ENCODE results near the gene HBM. TPM values are rescaled to one million over a fixed set of nuclear protein-coding genes. Genes with fewer than 3 reads are reported as not detected.

The HBM gene
- polyA plus RNA-seq, 1 of the 3 experiments (the other 2 are of a cell fraction), result not detected

DNA sequence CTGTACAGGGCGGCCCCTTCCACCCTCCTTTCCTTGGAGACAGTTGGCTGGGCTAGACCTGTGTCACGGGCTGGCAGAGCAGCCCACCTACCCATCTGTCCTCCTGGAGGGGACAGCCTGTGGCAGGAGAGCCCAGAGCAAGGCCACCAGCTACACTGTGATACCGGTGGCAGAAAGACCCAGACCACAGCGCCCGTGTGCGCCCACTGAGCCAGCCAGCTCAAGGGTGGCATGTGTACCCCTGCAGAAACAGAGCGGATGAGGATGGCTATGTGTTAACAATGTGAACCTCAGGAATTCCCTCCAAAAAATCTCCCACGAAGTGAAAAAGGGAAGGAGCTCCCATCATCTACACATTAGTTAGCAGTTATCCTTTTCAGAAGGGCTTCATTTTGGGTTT lies 21.6 kb downstream of the HBM start:
- ChIA-PET CTCF (interaction anchor here (0.6 kb wide), 1 partner anchor 175 kb away, joined by 3 read pairs; no protein-coding TSS in a partner anchor), POLR2A (no interaction called here)
- no peak for TF ChIP-seq ELF1 (IDR thresholded peaks at IDR 0.05)
- H3K4me3 ChIP-seq (ENCODE audit: low read depth in 2 of 2, low read length in 1 of 2), result no peak overlapping the region
- H3K79me2 ChIP-seq (ENCODE audit: insufficient read depth), result no peaks in the 10 kb centered on the region
- no peak overlapping the region for H3K27ac ChIP-seq (ENCODE audit: low read depth in 2 of 2, low read length in 1 of 2)
- H3K9ac ChIP-seq, result no peak overlapping the region
- H3K27me3 ChIP-seq (ENCODE audit: insufficient read depth), result no peaks in the 10 kb centered on the region
- H3K36me3 ChIP-seq (replicated peaks in 1 of 2; ENCODE audit: control insufficient read depth in 1 of 2, insufficient read depth in 2 of 2, low read length in 1 of 2), result peaks cover 16 to 47% of the 10 kb centered on the region in 2 experiments
- H3F3A ChIP-seq (replicated peaks; ENCODE audit: insufficient read depth), result peaks cover 9% of the 10 kb centered on the region
- 97% methylated on average over 3 of the region's 8 CpGs for WGBS (ENCODE audit: low lambda C conversion rate)
- no peaks in the 10 kb centered on the region for H3K4me1 ChIP-seq (ENCODE audit: control insufficient read depth in 1 of 2, insufficient read depth in 2 of 2, low read depth in 1 of 2, low read length in 1 of 2)
- no peaks in the 10 kb centered on the region for H3K9me2 ChIP-seq
- 0 out of 2 replicates have a peak, but pooled peaks cover 11% of the 10 kb centered on the region for H4K20me1 ChIP-seq (ENCODE audit: insufficient read depth)
- no peak for DNase-seq
- no peak overlapping the region for H2AFZ ChIP-seq (ENCODE audit: low read depth)
- H3K9me3 ChIP-seq, result no peaks in the 10 kb centered on the region
- H3K4me2 ChIP-seq, result no peak overlapping the region

DNA sequence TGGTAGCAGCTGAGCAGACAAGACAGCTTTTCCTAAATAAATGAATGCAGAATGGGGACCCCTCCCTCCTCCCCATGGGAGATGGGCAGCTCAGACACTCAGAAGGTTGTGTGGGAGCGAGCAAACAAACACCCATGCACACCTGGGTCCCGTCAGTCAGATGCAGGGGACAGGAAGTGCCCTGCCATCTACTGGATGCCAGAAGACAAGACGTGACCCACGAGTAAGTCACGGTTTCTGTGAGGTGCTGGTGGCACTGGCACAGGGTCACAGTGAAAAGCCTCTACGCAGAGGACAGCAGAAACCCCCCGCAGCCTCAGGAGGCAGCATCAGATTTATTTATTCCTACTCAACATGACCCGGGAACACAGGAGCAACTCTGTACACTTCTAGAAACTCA lies 22.9 kb downstream of the HBM start:
- Histone ChIP-seq H2AFZ (ENCODE audit: low read depth) (no peak overlapping the region), H3K4me2 (no peak overlapping the region), H3K4me3 (ENCODE audit: low read depth in 2 of 2, low read length in 1 of 2) (no peak overlapping the region), H3K9ac (no peak overlapping the region), H4K20me1 (ENCODE audit: insufficient read depth) (0 out of 2 replicates have a peak, but pooled peaks cover 11% of the 10 kb centered on the region), H3F3A (replicated peaks; ENCODE audit: insufficient read depth) (peaks cover 17% of the 10 kb centered on the region), H3K9me3 (no peaks in the 10 kb centered on the region), H3K79me2 (ENCODE audit: insufficient read depth) (no peaks in the 10 kb centered on the region), H3K9me2 (no peaks in the 10 kb centered on the region), H3K36me3 (replicated peaks in 1 of 2; ENCODE audit: control insufficient read depth in 1 of 2, insufficient read depth in 2 of 2, low read length in 1 of 2) (peaks cover 26 to 55% of the 10 kb centered on the region in 2 experiments), H3K27me3 (ENCODE audit: insufficient read depth) (no peaks in the 10 kb centered on the region), H3K27ac (ENCODE audit: low read depth in 2 of 2, low read length in 1 of 2) (no peak overlapping the region), H3K4me1 (ENCODE audit: control insufficient read depth in 1 of 2, insufficient read depth in 2 of 2, low read depth in 1 of 2, low read length in 1 of 2) (no peaks in the 10 kb centered on the region)
- TF ChIP-seq, protein P1, sequence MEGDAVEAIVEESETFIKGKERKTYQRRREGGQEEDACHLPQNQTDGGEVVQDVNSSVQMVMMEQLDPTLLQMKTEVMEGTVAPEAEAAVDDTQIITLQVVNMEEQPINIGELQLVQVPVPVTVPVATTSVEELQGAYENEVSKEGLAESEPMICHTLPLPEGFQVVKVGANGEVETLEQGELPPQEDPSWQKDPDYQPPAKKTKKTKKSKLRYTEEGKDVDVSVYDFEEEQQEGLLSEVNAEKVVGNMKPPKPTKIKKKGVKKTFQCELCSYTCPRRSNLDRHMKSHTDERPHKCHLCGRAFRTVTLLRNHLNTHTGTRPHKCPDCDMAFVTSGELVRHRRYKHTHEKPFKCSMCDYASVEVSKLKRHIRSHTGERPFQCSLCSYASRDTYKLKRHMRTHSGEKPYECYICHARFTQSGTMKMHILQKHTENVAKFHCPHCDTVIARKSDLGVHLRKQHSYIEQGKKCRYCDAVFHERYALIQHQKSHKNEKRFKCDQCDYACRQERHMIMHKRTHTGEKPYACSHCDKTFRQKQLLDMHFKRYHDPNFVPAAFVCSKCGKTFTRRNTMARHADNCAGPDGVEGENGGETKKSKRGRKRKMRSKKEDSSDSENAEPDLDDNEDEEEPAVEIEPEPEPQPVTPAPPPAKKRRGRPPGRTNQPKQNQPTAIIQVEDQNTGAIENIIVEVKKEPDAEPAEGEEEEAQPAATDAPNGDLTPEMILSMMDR (IDR thresholded peaks at IDR 0.05), result peak; percentile 22
- no peak for TF ChIP-seq CHD2 (IDR thresholded peaks at IDR 0.05; ENCODE audit: low read length, partially characterized antibody)
- 86% methylated on average over 8 of the region's 8 CpGs for WGBS (ENCODE audit: low lambda C conversion rate)
- ChIA-PET POLR2A (no interaction called here), CTCF (interaction anchor here (0.8 to 2.2 kb wide), 5 partner anchors 8 to 174 kb away, joined by 3 to 6 read pairs (median 3); partner anchors contain the start of gene HBQ1)
- DNase-seq, result peak; percentile 50

DNA sequence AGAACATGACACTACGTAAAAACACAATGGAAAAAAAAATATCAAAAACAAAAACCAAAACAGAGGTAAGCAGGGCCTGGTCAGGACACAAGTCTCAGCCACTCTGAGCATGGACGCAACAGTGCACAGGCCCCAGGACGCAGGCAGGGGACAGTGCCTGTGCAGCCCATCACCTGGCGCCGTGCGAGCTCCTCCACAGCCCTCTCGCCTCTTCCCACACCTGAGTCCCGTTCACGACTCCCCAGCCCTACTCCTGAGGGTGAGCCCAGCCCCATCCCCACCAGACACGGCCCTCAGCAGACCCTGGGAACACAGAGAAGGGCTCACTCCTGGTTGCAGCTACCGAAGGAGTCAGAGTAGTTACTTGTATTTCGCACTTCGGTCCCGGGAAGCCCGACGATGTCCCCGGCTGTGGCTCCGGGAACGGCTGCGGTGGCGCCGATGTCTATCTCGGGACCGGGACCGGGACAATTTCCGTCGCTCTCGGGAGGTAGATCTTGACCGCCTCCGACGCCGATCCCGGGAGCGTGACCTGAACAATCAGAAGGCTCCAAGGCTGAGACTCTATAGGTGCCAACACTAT lies 23.9 kb downstream of the HBM start:
- Histone ChIP-seq H3K4me2 (no peak overlapping the region), H3K79me2 (ENCODE audit: insufficient read depth) (no peaks in the 10 kb centered on the region), H3K9ac (no peak overlapping the region), H3K27me3 (ENCODE audit: insufficient read depth) (no peaks in the 10 kb centered on the region), H2AFZ (ENCODE audit: low read depth) (no peak overlapping the region), H3F3A (replicated peaks; ENCODE audit: insufficient read depth) (peaks cover 14% of the 10 kb centered on the region), H3K9me2 (no peaks in the 10 kb centered on the region), H3K27ac (ENCODE audit: low read depth in 2 of 2, low read length in 1 of 2) (no peak overlapping the region), H3K4me3 (ENCODE audit: low read depth in 2 of 2, low read length in 1 of 2) (no peak overlapping the region), H3K4me1 (ENCODE audit: control insufficient read depth in 1 of 2, insufficient read depth in 2 of 2, low read depth in 1 of 2, low read length in 1 of 2) (no peaks in the 10 kb centered on the region), H3K36me3 (replicated peaks in 1 of 2; ENCODE audit: control insufficient read depth in 1 of 2, insufficient read depth in 2 of 2, low read length in 1 of 2) (peaks cover 32 to 56% of the 10 kb centered on the region in 2 experiments), H3K9me3 (no peaks in the 10 kb centered on the region), H4K20me1 (ENCODE audit: insufficient read depth) (0 out of 2 replicates have a peak, but pooled peaks cover 14% of the 10 kb centered on the region)
- POLR2A ChIA-PET, result no interaction called here
- 96% methylated on average over 26 of the region's 34 CpGs for WGBS (ENCODE audit: low lambda C conversion rate)
- DNase-seq, result no peak
- CTCF ChIA-PET, result interaction anchor here (1.4 to 4.9 kb wide), 3 partner anchors 8 to 124 kb away, joined by 3 to 44 read pairs (median 6); partner anchors contain the start of gene HBQ1
- TF ChIP-seq TAF1 (IDR thresholded peaks at IDR 0.05; ENCODE audit: borderline replicate concordance, low read depth, low read length), result no peak
- no peak for TF ChIP-seq RFX5 (IDR thresholded peaks at IDR 0.05; ENCODE audit: low read length)
- no peak for TF ChIP-seq NFIC (IDR thresholded peaks at IDR 0.05; ENCODE audit: borderline replicate concordance)
- TF ChIP-seq RCOR1 (IDR thresholded peaks at IDR 0.05; ENCODE audit: low read length), result no peak
- TF ChIP-seq MXI1 (IDR thresholded peaks at IDR 0.05; ENCODE audit: low read depth, low read length), result no peak
- no peak for TF ChIP-seq GATA2 (CRISPR knock-in tag; IDR thresholded peaks at IDR 0.05)
- TF ChIP-seq, protein P2, sequence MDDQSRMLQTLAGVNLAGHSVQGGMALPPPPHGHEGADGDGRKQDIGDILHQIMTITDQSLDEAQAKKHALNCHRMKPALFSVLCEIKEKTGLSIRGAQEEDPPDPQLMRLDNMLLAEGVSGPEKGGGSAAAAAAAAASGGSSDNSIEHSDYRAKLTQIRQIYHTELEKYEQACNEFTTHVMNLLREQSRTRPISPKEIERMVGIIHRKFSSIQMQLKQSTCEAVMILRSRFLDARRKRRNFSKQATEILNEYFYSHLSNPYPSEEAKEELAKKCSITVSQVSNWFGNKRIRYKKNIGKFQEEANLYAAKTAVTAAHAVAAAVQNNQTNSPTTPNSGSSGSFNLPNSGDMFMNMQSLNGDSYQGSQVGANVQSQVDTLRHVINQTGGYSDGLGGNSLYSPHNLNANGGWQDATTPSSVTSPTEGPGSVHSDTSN (IDR thresholded peaks at IDR 0.05), result no peak
- TF ChIP-seq, protein P3, sequence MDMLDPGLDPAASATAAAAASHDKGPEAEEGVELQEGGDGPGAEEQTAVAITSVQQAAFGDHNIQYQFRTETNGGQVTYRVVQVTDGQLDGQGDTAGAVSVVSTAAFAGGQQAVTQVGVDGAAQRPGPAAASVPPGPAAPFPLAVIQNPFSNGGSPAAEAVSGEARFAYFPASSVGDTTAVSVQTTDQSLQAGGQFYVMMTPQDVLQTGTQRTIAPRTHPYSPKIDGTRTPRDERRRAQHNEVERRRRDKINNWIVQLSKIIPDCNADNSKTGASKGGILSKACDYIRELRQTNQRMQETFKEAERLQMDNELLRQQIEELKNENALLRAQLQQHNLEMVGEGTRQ (IDR thresholded peaks at IDR 0.05; ENCODE audit: borderline replicate concordance, low read depth, low read length), result no peak
- no peak for TF ChIP-seq YY1 (IDR thresholded peaks at IDR 0.05; ENCODE audit: low read depth)
- TF ChIP-seq ELF1 (IDR thresholded peaks at IDR 0.05), result no peak
- no peak for TF ChIP-seq TCF12 (IDR thresholded peaks at IDR 0.05)

All from SK-N-SH (cell line).